Smooth muscle cell (in vitro differentiated cells): Measurements from ENCODE around the gene SNX30. TPM values are rescaled to one million over a fixed set of nuclear protein-coding genes. Genes with fewer than 3 reads are reported as not detected.

Experiments used
- DNase-seq: peaks from one replicate; lab custom pipeline; 2025; ENCODE audit not compliant: unreplicated experiment; lab: John Stamatoyannopoulos, UW
- H2AFZ ChIP-seq: fragments of 200-600 bp; sonication (generic); 2 replicates; pipeline ENCODE4 v1.6.0; 2016; ENCODE audit warnings: antibody characterized with exemption, low read depth, mild to moderate bottlenecking
- H3F3A ChIP-seq: fragments of 200-600 bp; sonication (generic); 2 replicates; pipeline ENCODE4 v1.6.0; 2017; ENCODE audit warnings: antibody characterized with exemption, low read depth
- H3K27ac ChIP-seq: fragments of 200-600 bp; sonication (generic); 2 replicates; pipeline ENCODE4 v1.5.1; 2016; ENCODE audit warnings: low read depth, mild to moderate bottlenecking
- H3K27me3 ChIP-seq: fragments of 200-600 bp; sonication (generic); 2 replicates; pipeline ENCODE4 v1.6.1; 2016; ENCODE audit warnings: low read depth, mild to moderate bottlenecking
- H3K36me3 ChIP-seq: fragments of 200-600 bp; sonication (generic); 2 replicates; pipeline ENCODE4 v1.5.1; 2016; ENCODE audit warnings: low read depth
- H3K4me1 ChIP-seq: fragments of 200-600 bp; sonication (generic); 2 replicates; pipeline ENCODE4 v1.5.1; 2016; ENCODE audit warnings: low read depth
- H3K4me2 ChIP-seq: fragments of 200-600 bp; sonication (generic); 2 replicates; pipeline ENCODE4 v1.6.0; 2016; ENCODE audit warnings: mild to moderate bottlenecking
- H3K4me3 ChIP-seq: fragments of 200-600 bp; sonication (generic); 2 replicates; pipeline ENCODE4 v1.5.1; 2016; ENCODE audit warnings: mild to moderate bottlenecking
- H3K79me2 ChIP-seq: fragments of 200-600 bp; sonication (generic); 2 replicates; pipeline ENCODE4 v1.6.0; 2016; ENCODE audit warnings: low read depth, mild to moderate bottlenecking
- H3K9ac ChIP-seq: fragments of 200-600 bp; sonication (generic); 2 replicates; pipeline ENCODE4 v1.6.0; 2016; ENCODE audit warnings: low read depth
- H3K9me3 ChIP-seq: fragments of 200-600 bp; sonication (generic); replicated peaks from 2 replicates; pipeline ENCODE4 v1.5.1; 2016; ENCODE audit warnings: low read depth
- H4K20me1 ChIP-seq: fragments of 200-600 bp; sonication (generic); 2 replicates; pipeline ENCODE4 v1.6.0; 2016; ENCODE audit warnings: low read depth
- WGBS: methylation state at CpG from one replicate; pipeline ENCODE4 v1.1.7; 2016; ENCODE audit warnings: low lambda C conversion rate; 5-methylcytosine and 5-hydroxymethylcytosine counted together
- polyA plus RNA-seq: library from polyadenylated mRNA; unstranded; fragments of >200 nt; fragmentation: Nextera tagmentation; extraction: Ambion mirVana; gene quantifications from 2 replicates; pipeline ENCODE4 v1.2.1, GENCODE V29; 2016
- total RNA-seq: library from RNA; depleted of rRNA; stranded (reverse); fragments of >200 nt; gene quantifications from 2 replicates; pipeline ENCODE4 v1.2.3, GENCODE V29; 2014
- TF ChIP-seq, protein P1 (sequence below): fragments of 200-600 bp; sonication (generic); IDR thresholded peaks from 2 replicates; pipeline ENCODE4 v1.5.1; 2017; ENCODE audit warnings: borderline replicate concordance, mild to moderate bottlenecking, antibody characterized with exemption; ENCODE audit not compliant: insufficient read depth, poor library complexity, severe bottlenecking

Gene SNX30
- total and polyA plus RNA-seq, 2 experiments from 2014 or later = 3.6 to 10.7 TPM

DNA sequence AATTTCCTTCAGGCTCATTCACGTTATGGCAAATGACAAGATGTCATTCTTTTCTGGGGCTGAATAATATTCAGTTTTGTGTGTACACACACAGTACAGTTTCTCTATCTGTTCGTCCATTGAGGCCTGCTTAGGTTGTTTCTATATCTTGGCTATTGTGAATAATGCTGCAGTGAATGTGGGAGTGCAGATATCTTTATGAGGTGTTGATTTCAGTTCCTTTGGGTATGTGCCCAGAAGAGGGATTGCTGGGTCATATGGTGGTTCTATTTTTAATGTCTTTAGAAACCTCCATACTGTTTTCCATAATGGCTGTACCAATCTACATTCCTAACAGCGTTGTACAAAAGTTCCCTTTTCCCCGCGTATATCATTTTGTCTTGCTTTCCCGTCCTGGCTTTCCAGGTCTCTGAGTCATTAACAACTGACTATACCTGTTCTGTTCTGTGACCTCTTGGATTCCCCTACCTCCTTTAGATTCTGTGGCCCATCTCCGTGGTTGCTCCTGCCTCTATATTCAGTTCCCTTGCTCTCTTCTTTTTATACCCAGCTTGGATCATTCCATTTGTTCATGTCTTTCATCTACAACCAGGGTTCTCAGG is 6.8 kb downstream of the SNX30 start:
- no peak overlapping the region for H3K9ac ChIP-seq
- peaks cover 21% of the 10 kb centered on the region for H3K79me2 ChIP-seq
- H2AFZ ChIP-seq = no peak overlapping the region
- peak overlapping the region; percentile 16 for H3K4me2 ChIP-seq
- WGBS = 43% methylated on average over 7 of the region's 7 CpGs
- TF ChIP-seq, protein P1, sequence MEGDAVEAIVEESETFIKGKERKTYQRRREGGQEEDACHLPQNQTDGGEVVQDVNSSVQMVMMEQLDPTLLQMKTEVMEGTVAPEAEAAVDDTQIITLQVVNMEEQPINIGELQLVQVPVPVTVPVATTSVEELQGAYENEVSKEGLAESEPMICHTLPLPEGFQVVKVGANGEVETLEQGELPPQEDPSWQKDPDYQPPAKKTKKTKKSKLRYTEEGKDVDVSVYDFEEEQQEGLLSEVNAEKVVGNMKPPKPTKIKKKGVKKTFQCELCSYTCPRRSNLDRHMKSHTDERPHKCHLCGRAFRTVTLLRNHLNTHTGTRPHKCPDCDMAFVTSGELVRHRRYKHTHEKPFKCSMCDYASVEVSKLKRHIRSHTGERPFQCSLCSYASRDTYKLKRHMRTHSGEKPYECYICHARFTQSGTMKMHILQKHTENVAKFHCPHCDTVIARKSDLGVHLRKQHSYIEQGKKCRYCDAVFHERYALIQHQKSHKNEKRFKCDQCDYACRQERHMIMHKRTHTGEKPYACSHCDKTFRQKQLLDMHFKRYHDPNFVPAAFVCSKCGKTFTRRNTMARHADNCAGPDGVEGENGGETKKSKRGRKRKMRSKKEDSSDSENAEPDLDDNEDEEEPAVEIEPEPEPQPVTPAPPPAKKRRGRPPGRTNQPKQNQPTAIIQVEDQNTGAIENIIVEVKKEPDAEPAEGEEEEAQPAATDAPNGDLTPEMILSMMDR = no peak
- H3F3A ChIP-seq = peaks cover 11% of the 10 kb centered on the region
- H3K27ac ChIP-seq = peak overlapping the region; percentile 63
- H3K4me1 ChIP-seq = peaks cover 11% of the 10 kb centered on the region
- H4K20me1 ChIP-seq = peaks cover 53% of the 10 kb centered on the region
- DNase-seq = no peak
- no peak overlapping the region for H3K4me3 ChIP-seq
- no peaks in the 10 kb centered on the region for H3K36me3 ChIP-seq
- no peaks in the 10 kb centered on the region for H3K9me3 ChIP-seq
- H3K27me3 ChIP-seq = no peaks in the 10 kb centered on the region

DNA sequence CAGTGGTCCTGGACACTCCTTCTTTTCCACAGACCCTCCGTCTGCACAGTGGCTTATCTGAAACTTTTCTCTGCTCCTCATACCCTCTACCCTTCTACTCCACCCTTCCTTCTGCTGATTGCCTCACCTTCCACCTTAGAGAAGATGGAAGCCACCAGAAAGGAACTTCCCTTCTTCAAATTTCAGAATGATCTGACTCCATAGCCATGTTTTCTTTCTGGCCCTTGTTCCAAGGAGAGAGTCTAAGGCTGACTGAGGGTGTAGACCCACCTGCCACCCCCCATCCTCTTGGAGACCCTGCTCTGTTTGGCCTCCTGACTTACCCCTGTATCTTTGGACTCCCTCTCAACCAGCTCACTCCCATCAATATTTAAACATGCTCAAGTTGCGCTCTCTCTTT is 7.4 kb downstream of the SNX30 start:
- H3K27me3 ChIP-seq = no peaks in the 10 kb centered on the region
- H3K4me2 ChIP-seq = peak overlapping the region; percentile 16

GRCh38 chr9:112760821-112761220 is 10.3 kb downstream of the SNX30 start:
- H3K27ac ChIP-seq = no peak overlapping the region

More for the DNA sequence above, 7.4 kb downstream of the SNX30 start:
- Histone ChIP-seq H3K79me2 (peaks cover 15% of the 10 kb centered on the region), H3K36me3 (no peaks in the 10 kb centered on the region), H3K9me3 (no peaks in the 10 kb centered on the region), H4K20me1 (peaks cover 52% of the 10 kb centered on the region), H2AFZ (no peak overlapping the region), H3K9ac (no peak overlapping the region), H3K27ac (peak overlapping the region; percentile 63), H3F3A (peaks cover 16% of the 10 kb centered on the region), H3K4me1 (peaks cover 9% of the 10 kb centered on the region), H3K4me3 (no peak overlapping the region)
- TF ChIP-seq, protein P1 = no peak
- 97% methylated on average over 2 of the region's 2 CpGs for WGBS
- DNase-seq = no peak

More at GRCh38 chr9:112760821-112761220, 10.3 kb downstream of the SNX30 start:
- H3K4me3 ChIP-seq = no peak overlapping the region
- H4K20me1 ChIP-seq = peaks cover 33% of the 10 kb centered on the region
- peaks cover 15% of the 10 kb centered on the region for H3K79me2 ChIP-seq
- DNase-seq = no peak
- H3K27me3 ChIP-seq = no peaks in the 10 kb centered on the region
- H3K9me3 ChIP-seq = no peaks in the 10 kb centered on the region
- H3F3A ChIP-seq = peaks cover 12% of the 10 kb centered on the region
- H3K4me2 ChIP-seq = no peak overlapping the region
- H3K9ac ChIP-seq = no peak overlapping the region
- peaks cover 15% of the 10 kb centered on the region for H3K4me1 ChIP-seq
- H2AFZ ChIP-seq = no peak overlapping the region
- WGBS = 88% methylated on average over 8 of the region's 8 CpGs
- no peaks in the 10 kb centered on the region for H3K36me3 ChIP-seq
- TF ChIP-seq, protein P1 = no peak
